Fibroblast of lung (primary cell): ENCODE data around the gene CAMKMT. TPM values are rescaled to one million over a fixed set of nuclear protein-coding genes. Genes with fewer than 3 reads are reported as not detected.

ENCODE experiments used
- DNase-seq, 2 donors: peaks; one replicate each; pipeline versions ENCODE4 v3.0.0 to v3.0.0-alpha.2; 2010; ENCODE audit warnings: low read depth in 2 of 2
- H2AFZ ChIP-seq: 2 replicates; pipeline ENCODE4 v1.5.1; 2012; ENCODE audit warnings: low read length, control low read depth, inconsistent platforms
- H3K27ac ChIP-seq: 2 replicates; pipeline ENCODE4 v1.5.1; 2011; ENCODE audit warnings: low read length, control low read depth; ENCODE audit not compliant: insufficient read depth
- H3K27me3 ChIP-seq: 2 replicates; pipeline ENCODE4 v1.5.1; 2011; ENCODE audit warnings: mild to moderate bottlenecking, low read length; ENCODE audit not compliant: control insufficient read depth, insufficient read depth
- H3K36me3 ChIP-seq: 2 replicates; pipeline ENCODE4 v1.5.1; 2011; ENCODE audit warnings: low read length; ENCODE audit not compliant: control insufficient read depth, insufficient read depth
- H3K4me1 ChIP-seq: 2 replicates; pipeline ENCODE4 v1.5.1; 2011; ENCODE audit warnings: low read length; ENCODE audit not compliant: control insufficient read depth, insufficient read depth; ENCODE audit errors: extremely low read depth
- H3K4me2 ChIP-seq: 2 replicates; pipeline ENCODE4 v1.5.1; 2011; ENCODE audit warnings: low read length, control low read depth; ENCODE audit not compliant: insufficient read depth; ENCODE audit errors: extremely low read depth
- H3K4me3 ChIP-seq, 4 experiments: fragments of 200-600 bp in 1 of 4; sonication (generic) in 1 of 4; replicated peaks in 1 of 4; 2 replicates each; pipeline ENCODE4 v1.5.1; 2011 to 2016; ENCODE audit warnings: low read length in 4 of 4, low read depth in 3 of 4, mild to moderate bottlenecking in 3 of 4, control low read depth in 2 of 4, inconsistent platforms in 1 of 4, mixed read lengths in 1 of 4; ENCODE audit not compliant: insufficient read depth in 1 of 4; ENCODE audit errors: control extremely low read depth in 1 of 4
- H3K79me2 ChIP-seq: 2 replicates; pipeline ENCODE4 v1.5.1; 2012; ENCODE audit warnings: mild to moderate bottlenecking, low read length, inconsistent platforms; ENCODE audit not compliant: control insufficient read depth, insufficient read depth
- H3K9ac ChIP-seq: 2 replicates; pipeline ENCODE4 v1.5.1; 2011; ENCODE audit warnings: mild to moderate bottlenecking, low read length, control low read depth; ENCODE audit not compliant: insufficient read depth
- H3K9me3 ChIP-seq: 2 replicates; pipeline ENCODE4 v1.5.1; 2012; ENCODE audit warnings: low read depth, low read length; ENCODE audit not compliant: control insufficient read depth, insufficient read depth
- H4K20me1 ChIP-seq: 2 replicates; pipeline ENCODE4 v1.5.1; 2011; ENCODE audit warnings: low read length; ENCODE audit not compliant: control insufficient read depth, insufficient read depth; ENCODE audit errors: extremely low read depth
- EZH2 ChIP-seq: IDR thresholded peaks from 2 replicates; pipeline ENCODE4 v1.5.1; 2012; ENCODE audit warnings: low read length, control low read depth, mild to moderate bottlenecking; ENCODE audit errors: missing control alignments
- polyA plus RNA-seq, 2 donors: library from polyadenylated mRNA; depleted of rRNA in 1 of 2; stranded (reverse) in 1 of 2; unstranded in 1 of 2; fragments of >200 nt; gene quantifications; 2 replicates each; pipeline ENCODE4 v1.2.1, GENCODE V29; 2011 to 2012; ENCODE audit warnings: missing spikeins in 1 of 2
- total RNA-seq: library from RNA; depleted of rRNA; stranded (reverse); fragments of >200 nt; gene quantifications from 2 replicates; pipeline ENCODE4 v1.2.1, GENCODE V29; 2014
- TF ChIP-seq, protein P1 (sequence below), 2 donors: IDR thresholded peaks in 1 of 2; conservative IDR thresholded peaks in 1 of 2; 1 replicate in 1 of 2; 2 replicates in 1 of 2; pipeline ENCODE4 v1.5.1; 2011 to 2012; ENCODE audit warnings: low read length in 2 of 2, control low read depth in 1 of 2, inconsistent platforms in 1 of 2, low read depth in 1 of 2, mild to moderate bottlenecking in 1 of 2

Gene CAMKMT
- total and polyA plus RNA-seq, 2 donors (not counting 1 experiment from before 2014, with no cell fraction given), result 7.9 to 11.6 TPM

DNA sequence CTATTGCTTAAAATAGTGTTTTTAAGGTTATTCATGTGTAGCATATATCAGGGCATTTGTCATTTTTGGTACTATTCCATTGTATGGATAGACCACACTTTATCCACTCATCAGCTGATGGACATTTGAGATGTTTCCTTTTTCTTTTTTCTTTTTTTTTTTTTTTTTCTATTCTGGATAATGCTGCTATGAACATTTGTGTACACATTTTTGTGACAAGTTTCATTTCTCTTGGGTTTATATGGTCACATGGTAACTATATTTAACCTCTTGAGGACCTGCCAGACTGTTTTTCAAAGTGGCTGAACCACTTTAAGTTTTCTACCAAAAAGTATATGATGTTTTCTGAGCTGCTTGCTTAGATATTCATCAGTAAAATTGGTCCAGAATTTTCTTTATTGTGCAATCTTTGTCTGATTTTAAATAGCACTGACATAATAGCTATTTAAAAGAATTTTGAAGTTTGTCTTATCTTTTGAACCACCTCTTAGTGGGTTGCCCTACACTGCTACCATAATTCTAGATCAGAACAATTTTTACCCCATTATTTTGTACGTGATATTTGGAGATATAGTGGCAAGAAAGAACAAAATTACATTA is 360.4 kb downstream of the CAMKMT start:
- Histone ChIP-seq H3K27ac (no peak overlapping the region), H3K9me3 (no peaks in the 10 kb centered on the region), H3K79me2 (no peaks in the 10 kb centered on the region), H3K4me1 (no peaks in the 10 kb centered on the region), H3K27me3 (no peaks in the 10 kb centered on the region), H3K9ac (no peak overlapping the region), H4K20me1 (no peaks in the 10 kb centered on the region), H3K4me3 (no peak overlapping the region), H2AFZ (no peak overlapping the region), H3K36me3 (no peaks in the 10 kb centered on the region), H3K4me2 (no peak overlapping the region)
- TF ChIP-seq, protein P1, sequence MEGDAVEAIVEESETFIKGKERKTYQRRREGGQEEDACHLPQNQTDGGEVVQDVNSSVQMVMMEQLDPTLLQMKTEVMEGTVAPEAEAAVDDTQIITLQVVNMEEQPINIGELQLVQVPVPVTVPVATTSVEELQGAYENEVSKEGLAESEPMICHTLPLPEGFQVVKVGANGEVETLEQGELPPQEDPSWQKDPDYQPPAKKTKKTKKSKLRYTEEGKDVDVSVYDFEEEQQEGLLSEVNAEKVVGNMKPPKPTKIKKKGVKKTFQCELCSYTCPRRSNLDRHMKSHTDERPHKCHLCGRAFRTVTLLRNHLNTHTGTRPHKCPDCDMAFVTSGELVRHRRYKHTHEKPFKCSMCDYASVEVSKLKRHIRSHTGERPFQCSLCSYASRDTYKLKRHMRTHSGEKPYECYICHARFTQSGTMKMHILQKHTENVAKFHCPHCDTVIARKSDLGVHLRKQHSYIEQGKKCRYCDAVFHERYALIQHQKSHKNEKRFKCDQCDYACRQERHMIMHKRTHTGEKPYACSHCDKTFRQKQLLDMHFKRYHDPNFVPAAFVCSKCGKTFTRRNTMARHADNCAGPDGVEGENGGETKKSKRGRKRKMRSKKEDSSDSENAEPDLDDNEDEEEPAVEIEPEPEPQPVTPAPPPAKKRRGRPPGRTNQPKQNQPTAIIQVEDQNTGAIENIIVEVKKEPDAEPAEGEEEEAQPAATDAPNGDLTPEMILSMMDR (conservative IDR thresholded peaks at IDR 0.05 in 1 of 2, IDR thresholded peaks at IDR 0.05 in 1 of 2; ENCODE audit: low read depth in 1 of 2, low read length in 2 of 2), result no peak
- TF ChIP-seq EZH2, result no peak
- DNase-seq, result no peak

DNA sequence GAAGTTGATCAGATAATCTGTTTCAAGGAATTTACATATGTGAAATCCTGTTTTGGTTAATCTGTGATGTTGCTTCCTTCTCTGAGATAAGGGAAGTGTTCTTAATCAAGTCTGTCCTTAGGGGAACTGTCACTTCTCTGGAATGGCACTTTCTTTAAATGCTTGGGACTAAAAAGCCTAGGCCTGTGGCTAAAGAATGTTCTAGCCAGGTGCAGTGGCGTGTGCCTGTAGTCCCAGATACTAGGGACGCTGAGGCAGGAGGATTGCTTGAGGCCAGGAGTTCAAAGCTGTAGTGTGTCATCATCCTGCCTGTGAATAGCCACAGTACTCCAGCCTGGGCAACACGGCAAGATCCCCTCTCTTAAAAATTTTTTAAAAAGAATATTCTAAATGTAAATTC is 362.2 kb downstream of the CAMKMT start:
- no peaks in the 10 kb centered on the region for H3K27me3 ChIP-seq
- H3K27ac ChIP-seq, result no peak overlapping the region
- TF ChIP-seq, protein P1 (conservative IDR thresholded peaks at IDR 0.05 in 1 of 2, IDR thresholded peaks at IDR 0.05 in 1 of 2; ENCODE audit: low read depth in 1 of 2, low read length in 2 of 2), result no peak
- no peak for TF ChIP-seq EZH2
- no peaks in the 10 kb centered on the region for H4K20me1 ChIP-seq
- no peaks in the 10 kb centered on the region for H3K79me2 ChIP-seq
- H3K4me3 ChIP-seq, result no peak overlapping the region
- no peak overlapping the region for H2AFZ ChIP-seq
- H3K9ac ChIP-seq, result no peak overlapping the region
- no peaks in the 10 kb centered on the region for H3K9me3 ChIP-seq
- no peak for DNase-seq
- no peaks in the 10 kb centered on the region for H3K4me1 ChIP-seq
- no peak overlapping the region for H3K4me2 ChIP-seq
- H3K36me3 ChIP-seq, result no peaks in the 10 kb centered on the region

DNA sequence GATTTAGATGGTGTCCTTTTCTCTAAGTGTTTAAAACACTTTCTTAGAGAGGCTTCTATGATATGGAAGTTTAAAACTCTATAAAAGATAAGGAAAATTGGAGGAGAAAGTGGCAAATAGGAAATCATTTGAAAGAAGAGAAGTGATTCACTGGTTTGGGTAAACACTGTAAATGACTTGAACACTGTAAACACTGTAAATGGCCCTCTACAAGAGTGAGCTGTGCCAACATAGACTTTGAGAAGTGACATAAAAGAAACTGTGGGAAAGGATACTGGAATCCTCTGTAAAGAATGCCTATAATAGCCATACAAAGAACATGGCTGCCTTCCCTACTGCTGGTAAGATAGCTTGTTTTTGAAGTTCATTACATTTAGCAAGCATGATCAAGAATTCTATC is 368.8 kb downstream of the CAMKMT start:
- H3K36me3 ChIP-seq, result no peaks in the 10 kb centered on the region
- no peaks in the 10 kb centered on the region for H4K20me1 ChIP-seq
- H3K9ac ChIP-seq, result no peak overlapping the region
- H3K27ac ChIP-seq, result no peak overlapping the region
- no peak overlapping the region for H2AFZ ChIP-seq
- H3K4me3 ChIP-seq, result no peak overlapping the region
- DNase-seq, result no peak
- H3K4me2 ChIP-seq, result no peak overlapping the region
- H3K9me3 ChIP-seq, result no peaks in the 10 kb centered on the region
- H3K79me2 ChIP-seq, result no peaks in the 10 kb centered on the region
- no peaks in the 10 kb centered on the region for H3K27me3 ChIP-seq
- no peak for TF ChIP-seq EZH2
- TF ChIP-seq, protein P1 (conservative IDR thresholded peaks at IDR 0.05 in 1 of 2, IDR thresholded peaks at IDR 0.05 in 1 of 2; ENCODE audit: low read depth in 1 of 2, low read length in 2 of 2), result no peak
- no peaks in the 10 kb centered on the region for H3K4me1 ChIP-seq
